Gastrocnemius medialis (tissue), 4 donors: ENCODE measurements around the gene ZNF195. TPM values are rescaled to one million over a fixed set of nuclear protein-coding genes. Genes with fewer than 3 reads are reported as not detected.
"Not testable (repeated sequence)": the region's sequence is repeated elsewhere in the genome, so short reads cannot be mapped to it uniquely, and the experiment has no call there.

Source experiments
- ATAC-seq, 2 donors: fragments of 150-250 bp; one replicate each; pipeline ENCODE4 v1.9.1; 2016
- DNase-seq, 2 donors: peaks; one replicate each; pipeline ENCODE4 v3.0.0-alpha.2; 2019
- H3K27ac ChIP-seq, 4 donors: fragments of 200-600 bp; sonication (generic); 1 replicate in 1 of 4; 2 replicates in 3 of 4; pipeline ENCODE4 v1.5.1; 2016 to 2018; ENCODE audit warnings: mild to moderate bottlenecking in 2 of 4, moderate library complexity in 1 of 4
- H3K27me3 ChIP-seq, 3 donors: fragments of 200-600 bp; sonication (generic) in 2 of 3; 1 replicate in 1 of 3; 2 replicates in 2 of 3; pipeline versions ENCODE4 v1.5.1 to v1.6.0; 2016 to 2019; ENCODE audit warnings: mild to moderate bottlenecking in 1 of 3, moderate library complexity in 1 of 3
- H3K36me3 ChIP-seq, 2 donors: fragments of 200-600 bp; sonication (generic) in 1 of 2; one replicate each; pipeline ENCODE4 v1.5.1; 2017 to 2018
- H3K4me1 ChIP-seq, 2 donors: fragments of 200-600 bp; sonication (generic) in 1 of 2; one replicate each; pipeline ENCODE4 v1.5.1; 2016 to 2017; ENCODE audit warnings: mild to moderate bottlenecking in 2 of 2
- H3K4me3 ChIP-seq, 4 donors: fragments of 200-600 bp; sonication (generic) in 3 of 4; 1 replicate in 1 of 4; 2 replicates in 3 of 4; pipeline ENCODE4 v1.5.1; 2016 to 2019; ENCODE audit warnings: mild to moderate bottlenecking in 2 of 4
- H3K9me3 ChIP-seq, 3 donors: fragments of 200-600 bp; sonication (generic) in 2 of 3; 1 replicate in 1 of 3; 2 replicates in 2 of 3; pipeline ENCODE4 v1.5.1; 2016 to 2019
- CTCF ChIP-seq, 5 experiments: fragments of 450-650 bp in 3 of 5; fragments of 200-600 bp in 2 of 5; sonication (generic) in 2 of 5; IDR thresholded peaks in 4 of 5; conservative IDR thresholded peaks in 1 of 5; 1 replicate in 4 of 5; 2 replicates in 1 of 5; pipeline ENCODE4 v1.5.1; 2016 to 2019; ENCODE audit warnings: antibody characterized with exemption in 5 of 5, mild to moderate bottlenecking in 3 of 5, moderate library complexity in 3 of 5
- in situ Hi-C, 4 donors: fragments of 200-750 bp; cut with MboI; loops; one replicate each; pipeline versions ENCODE4 v1.15.0 to v1.8.0; 2017; ENCODE audit warnings: low sequenced_read_pairs in 4 of 4
- intact Hi-C: fragments of 100-400 bp; cut with DNase I; formaldehyde crosslinking; loops from one replicate; pipeline ENCODE4 v1.15.1; 2023; ENCODE audit warnings: low total_unique reads
- total RNA-seq, 4 donors: library from RNA; depleted of rRNA; stranded (reverse); fragments of >200 nt; gene quantifications; one replicate each; pipeline versions ENCODE4 v1.1.0 to v1.2.3, GENCODE V29; 2016

ZNF195 gene
- total RNA-seq, 4 donors from 2014 or later = 4.8 to 23.4 (median 8.3) TPM

GRCh38 chr11:3419496-3419895 lies 40.5 kb upstream of the ZNF195 start:
- intact Hi-C loops, DNase-seq, H3K36me3 ChIP-seq, ATAC-seq, H3K4me3 ChIP-seq, H3K27me3 ChIP-seq, H3K9me3 ChIP-seq: not testable (repeated sequence)
- Histone ChIP-seq H3K4me1 (peaks cover 6 to 11% of the 10 kb centered on the region in 2 donors), H3K27ac (peak overlapping the region in 1 of 4 donors; percentile 68)
- in situ Hi-C loops = loop anchor here in 1 of 4 donors (25.0 kb wide), 1 partner anchor 182 kb away; the partner anchor contains the start of gene MRGPRE

- H3K9me3 ChIP-seq, H3K27me3 ChIP-seq, H3K27ac ChIP-seq, ATAC-seq, H3K36me3 ChIP-seq, intact Hi-C loops, H3K4me1 ChIP-seq, H3K4me3 ChIP-seq: not testable (repeated sequence)
- in situ Hi-C loops = loop anchor here in 1 of 4 donors (25.0 kb wide), 1 partner anchor 180 kb away; the partner anchor contains the start of gene MRGPRE
- peak in 1 of 2 donors; percentile 25 for DNase-seq
- TF ChIP-seq CTCF (IDR thresholded peaks at IDR 0.05 in 4 of 5, conservative IDR thresholded peaks at IDR 0.05 in 1 of 5) = peak; percentile 17 to 56 (median 33)
Measured at GRCh38 chr11:3417047-3417446, 38.1 kb upstream of the ZNF195 start.

GRCh38 chr11:3415301-3415700 lies 36.4 kb upstream of the ZNF195 start:
- DNase-seq, H3K27me3 ChIP-seq, H3K4me1 ChIP-seq, H3K9me3 ChIP-seq, H3K27ac ChIP-seq, H3K36me3 ChIP-seq, intact Hi-C loops, ATAC-seq, H3K4me3 ChIP-seq: not testable (repeated sequence)
- in situ Hi-C loops = loop anchor here in 1 of 4 donors (25.0 kb wide), 1 partner anchor 178 kb away; the partner anchor contains the start of gene MRGPRE

- H3K4me3 ChIP-seq, H3K9me3 ChIP-seq, ATAC-seq, DNase-seq, intact Hi-C loops, H3K4me1 ChIP-seq, H3K36me3 ChIP-seq, H3K27me3 ChIP-seq, H3K27ac ChIP-seq: not testable (repeated sequence)
- in situ Hi-C loops = loop anchor here in 1 of 4 donors (25.0 kb wide), 1 partner anchor 176 kb away; the partner anchor contains the start of gene MRGPRE
Measured at GRCh38 chr11:3413666-3414065, 34.7 kb upstream of the ZNF195 start.

- no peak overlapping the region for H3K27ac ChIP-seq
- in situ Hi-C loops (loop anchor here in 1 of 4 donors (25.0 kb wide), 1 partner anchor 176 kb away; the partner anchor contains the start of gene MRGPRE), intact Hi-C loops (no loop called here)
- no peak overlapping the region for H3K4me3 ChIP-seq
- no peak for TF ChIP-seq CTCF (IDR thresholded peaks at IDR 0.05 in 4 of 5, conservative IDR thresholded peaks at IDR 0.05 in 1 of 5)
- no peaks in the 10 kb centered on the region for H3K36me3 ChIP-seq
- no peaks in the 10 kb centered on the region for H3K9me3 ChIP-seq
- H3K4me1 ChIP-seq = no peaks in the 10 kb centered on the region
- H3K27me3 ChIP-seq = peaks cover 0 to 12% (median 0%) of the 10 kb centered on the region in 3 donors
- no peak for ATAC-seq
- DNase-seq = no peak
Measured at GRCh38 chr11:3412837-3413236, 33.9 kb upstream of the ZNF195 start.

GRCh38 chr11:3408722-3409121 lies 29.8 kb upstream of the ZNF195 start:
- H3K27me3 ChIP-seq = peaks cover 0 to 12% (median 0%) of the 10 kb centered on the region in 3 donors
- TF ChIP-seq CTCF (IDR thresholded peaks at IDR 0.05 in 4 of 5, conservative IDR thresholded peaks at IDR 0.05 in 1 of 5) = peak; percentile 38 to 65 (median 46)
- ATAC-seq, H3K9me3 ChIP-seq, H3K4me3 ChIP-seq, intact Hi-C loops, H3K36me3 ChIP-seq, H3K27ac ChIP-seq, H3K4me1 ChIP-seq: not testable (repeated sequence)
- in situ Hi-C loops = loop anchor here in 1 of 4 donors (25.0 kb wide), 1 partner anchor 171 kb away; the partner anchor contains the start of gene MRGPRE
- peak in 1 of 2 donors; percentile 43 for DNase-seq

- H3K9me3 ChIP-seq, ATAC-seq, DNase-seq, H3K4me1 ChIP-seq, intact Hi-C loops, H3K36me3 ChIP-seq, H3K27ac ChIP-seq, H3K4me3 ChIP-seq: not testable (repeated sequence)
- in situ Hi-C loops = loop anchor here in 1 of 4 donors (25.0 kb wide), 1 partner anchor 171 kb away; the partner anchor contains the start of gene MRGPRE
- peaks cover 0 to 12% (median 0%) of the 10 kb centered on the region in 3 donors for H3K27me3 ChIP-seq
Measured at GRCh38 chr11:3408058-3408605, 29.2 kb upstream of the ZNF195 start.

GRCh38 chr11:3406937-3407336 lies 28.0 kb upstream of the ZNF195 start:
- H3K36me3 ChIP-seq, DNase-seq, H3K4me3 ChIP-seq, ATAC-seq, H3K9me3 ChIP-seq, intact Hi-C loops, H3K4me1 ChIP-seq, H3K27ac ChIP-seq: not testable (repeated sequence)
- H3K27me3 ChIP-seq = peaks cover 0 to 12% (median 0%) of the 10 kb centered on the region in 3 donors
- in situ Hi-C loops = loop anchor here in 1 of 4 donors (25.0 kb wide), 1 partner anchor 170 kb away; the partner anchor contains the start of gene MRGPRE
